Endothelial cell (in vitro differentiated cells): Measurements from ENCODE around the gene VIPR2. TPM values are rescaled to one million over a fixed set of nuclear protein-coding genes. Genes with fewer than 3 reads are reported as not detected.

Source experiments
- DNase-seq: peaks from one replicate; pipeline ENCODE4 v3.0.0; 2021; ENCODE audit warnings: low spot score
- H3K27ac Mint-ChIP-seq: one replicate; pipeline ENCODE4 v1.8.0; 2021; ENCODE audit warnings: mixed read lengths, inconsistent platforms; ENCODE audit not compliant: unreplicated experiment
- H3K27me3 Mint-ChIP-seq: one replicate; pipeline ENCODE4 v1.8.0; 2021; ENCODE audit warnings: mild to moderate bottlenecking, moderate library complexity, mixed read lengths, inconsistent platforms; ENCODE audit not compliant: unreplicated experiment
- H3K36me3 Mint-ChIP-seq: one replicate; pipeline ENCODE4 v1.8.0; 2021; ENCODE audit warnings: mild to moderate bottlenecking, low read depth, mixed read lengths, inconsistent platforms; ENCODE audit not compliant: unreplicated experiment
- H3K4me1 Mint-ChIP-seq: one replicate; pipeline ENCODE4 v1.8.0; 2021; ENCODE audit warnings: mild to moderate bottlenecking, mixed read lengths, inconsistent platforms; ENCODE audit not compliant: unreplicated experiment
- H3K4me3 Mint-ChIP-seq: one replicate; pipeline ENCODE4 v1.8.0; 2021; ENCODE audit warnings: mild to moderate bottlenecking, mixed read lengths, inconsistent platforms; ENCODE audit not compliant: unreplicated experiment
- H3K9me3 Mint-ChIP-seq: one replicate; pipeline ENCODE4 v1.8.0; 2021; ENCODE audit warnings: mixed read lengths, inconsistent platforms; ENCODE audit not compliant: unreplicated experiment
- total RNA-seq: library from RNA; stranded (reverse); fragmentation: NEBNext Ultra II Directional; extraction: Animal tissue kit (Norgen Biotek cat#: 25700); gene quantifications from one replicate; pipeline ENCODE4 v1.2.1, GENCODE V29; 2021; ENCODE audit not compliant: unreplicated experiment
- TF ChIP-seq, protein P1 (sequence below): fragments of 200-600 bp; sonication (generic); IDR thresholded peaks from one replicate; pipeline ENCODE4 v1.5.0; 2021; ENCODE audit warnings: antibody characterized with exemption; ENCODE audit not compliant: unreplicated experiment

The VIPR2 gene
- total RNA-seq, 1 donor from 2014 or later, result 2.4 TPM

DNA sequence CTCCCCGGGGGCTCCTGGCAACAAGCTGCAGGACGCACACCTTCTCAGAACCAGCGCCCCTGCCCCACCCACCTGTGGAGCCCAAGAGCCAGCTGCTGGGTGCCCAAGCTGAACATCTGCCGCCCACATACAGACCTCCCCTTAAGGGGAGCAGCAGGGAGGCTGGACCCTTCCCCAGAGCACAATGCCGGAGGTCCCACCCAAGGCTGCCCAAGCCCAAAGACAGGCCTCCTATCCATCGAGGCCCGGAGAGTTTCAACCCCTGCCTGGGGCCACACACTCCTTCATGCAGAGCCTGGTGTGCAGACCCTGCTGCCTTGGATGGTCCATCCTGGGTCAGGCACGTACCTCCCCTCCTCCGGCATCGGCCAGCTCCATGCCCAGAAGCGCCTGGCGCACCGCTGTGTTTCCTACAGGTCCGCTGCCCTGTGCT is 48.7 kb downstream of the VIPR2 start:
- Mint-ChIP-seq H3K27me3 (peaks cover 11% of the 10 kb centered on the region), H3K9me3 (no peaks in the 10 kb centered on the region), H3K27ac (no peak overlapping the region), H3K4me1 (no peaks in the 10 kb centered on the region), H3K4me3 (no peak overlapping the region), H3K36me3 (peaks cover 2% of the 10 kb centered on the region)
- DNase-seq, result no peak
- TF ChIP-seq, protein P1, sequence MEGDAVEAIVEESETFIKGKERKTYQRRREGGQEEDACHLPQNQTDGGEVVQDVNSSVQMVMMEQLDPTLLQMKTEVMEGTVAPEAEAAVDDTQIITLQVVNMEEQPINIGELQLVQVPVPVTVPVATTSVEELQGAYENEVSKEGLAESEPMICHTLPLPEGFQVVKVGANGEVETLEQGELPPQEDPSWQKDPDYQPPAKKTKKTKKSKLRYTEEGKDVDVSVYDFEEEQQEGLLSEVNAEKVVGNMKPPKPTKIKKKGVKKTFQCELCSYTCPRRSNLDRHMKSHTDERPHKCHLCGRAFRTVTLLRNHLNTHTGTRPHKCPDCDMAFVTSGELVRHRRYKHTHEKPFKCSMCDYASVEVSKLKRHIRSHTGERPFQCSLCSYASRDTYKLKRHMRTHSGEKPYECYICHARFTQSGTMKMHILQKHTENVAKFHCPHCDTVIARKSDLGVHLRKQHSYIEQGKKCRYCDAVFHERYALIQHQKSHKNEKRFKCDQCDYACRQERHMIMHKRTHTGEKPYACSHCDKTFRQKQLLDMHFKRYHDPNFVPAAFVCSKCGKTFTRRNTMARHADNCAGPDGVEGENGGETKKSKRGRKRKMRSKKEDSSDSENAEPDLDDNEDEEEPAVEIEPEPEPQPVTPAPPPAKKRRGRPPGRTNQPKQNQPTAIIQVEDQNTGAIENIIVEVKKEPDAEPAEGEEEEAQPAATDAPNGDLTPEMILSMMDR, result no peak

DNA sequence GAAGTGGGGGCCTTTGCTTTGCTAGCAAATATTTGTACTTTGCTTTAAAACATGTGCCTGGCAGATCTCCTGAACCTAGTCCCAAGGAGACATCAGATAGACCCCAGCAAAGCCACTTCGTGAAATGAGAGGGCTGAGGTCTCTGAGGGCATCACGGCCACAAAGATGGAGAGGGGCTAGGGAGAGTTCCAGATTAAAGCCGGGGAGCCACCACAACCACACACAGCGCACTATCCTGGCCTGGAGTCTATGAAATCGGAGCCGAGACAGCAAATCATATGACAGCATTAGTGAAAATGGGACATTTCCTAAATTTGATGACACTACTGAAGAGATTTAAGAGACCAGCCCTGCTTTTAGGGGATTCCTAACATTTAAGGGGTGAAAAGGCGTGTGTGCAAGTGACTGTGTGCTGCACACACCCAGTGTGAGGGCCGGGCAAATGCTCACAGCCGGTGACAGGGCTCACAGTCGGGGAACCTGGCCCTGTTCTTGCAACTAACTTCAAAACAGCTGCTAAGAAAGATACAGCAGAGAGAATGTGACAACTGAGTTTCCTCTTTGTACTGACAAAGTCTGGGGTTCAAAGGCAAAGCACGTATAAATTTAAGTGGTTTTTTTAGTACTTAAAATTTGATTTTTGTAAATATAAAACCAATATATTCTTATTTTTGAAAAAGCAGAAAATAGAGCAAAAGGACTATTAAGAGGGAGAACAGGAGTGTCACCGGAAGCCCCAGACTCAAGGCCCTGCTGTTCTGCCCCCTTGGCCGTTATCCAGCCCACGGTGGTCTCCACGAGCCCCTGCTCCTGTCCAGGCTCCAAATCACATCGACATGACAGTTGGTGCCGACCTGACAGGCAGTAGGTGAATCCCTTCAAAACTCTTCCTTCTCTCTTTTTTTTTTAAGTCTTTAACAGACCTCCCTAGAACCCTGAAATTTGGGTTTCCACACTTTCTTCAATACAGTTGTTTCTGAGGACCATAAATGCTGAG is 49.5 kb downstream of the VIPR2 start:
- H3K4me3 Mint-ChIP-seq, result no peak overlapping the region
- TF ChIP-seq, protein P1, result no peak
- H3K27ac Mint-ChIP-seq, result no peak overlapping the region
- no peaks in the 10 kb centered on the region for H3K4me1 Mint-ChIP-seq
- no peaks in the 10 kb centered on the region for H3K9me3 Mint-ChIP-seq
- no peaks in the 10 kb centered on the region for H3K36me3 Mint-ChIP-seq
- DNase-seq, result no peak
- peaks cover 11% of the 10 kb centered on the region for H3K27me3 Mint-ChIP-seq

DNA sequence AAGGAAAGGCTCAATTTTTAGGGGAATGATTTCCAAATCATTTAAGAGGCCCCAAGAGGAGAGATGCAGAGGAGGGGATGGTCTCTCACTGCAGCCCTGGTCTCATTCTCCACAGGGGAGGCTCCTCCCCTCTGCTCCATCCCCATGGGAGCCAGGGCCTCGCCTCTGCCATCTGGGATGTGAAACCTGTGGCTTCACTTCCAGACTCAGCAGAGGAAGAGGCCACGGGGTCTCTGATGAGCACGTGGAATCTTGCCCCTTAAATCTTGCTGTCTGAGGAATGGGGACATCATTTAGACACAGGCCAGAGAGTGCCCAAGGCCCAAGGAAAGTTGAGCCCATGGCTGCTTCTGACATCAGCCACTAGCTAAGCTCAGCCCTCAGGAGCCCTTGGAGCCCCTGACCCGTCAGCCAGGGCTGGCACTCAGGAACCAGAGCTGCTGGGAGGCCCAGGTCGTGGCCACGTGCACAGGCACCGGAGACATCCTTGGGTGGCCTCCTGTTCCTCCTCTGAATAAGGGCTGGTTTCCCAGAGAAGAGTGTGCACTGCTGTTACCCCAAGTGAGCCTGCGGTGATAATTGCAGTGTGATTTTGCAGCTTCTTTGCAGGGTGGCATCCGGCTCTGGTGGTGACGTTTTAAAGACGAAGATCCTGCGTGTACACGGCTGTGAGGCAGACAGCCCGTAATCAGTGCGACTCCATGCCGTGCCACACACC is 50.5 kb downstream of the VIPR2 start:
- TF ChIP-seq, protein P1, result no peak
- no peak for DNase-seq
- Mint-ChIP-seq H3K27ac (no peak overlapping the region), H3K36me3 (no peaks in the 10 kb centered on the region), H3K4me1 (no peaks in the 10 kb centered on the region), H3K4me3 (no peak overlapping the region), H3K27me3 (peaks cover 10% of the 10 kb centered on the region), H3K9me3 (no peaks in the 10 kb centered on the region)

DNA sequence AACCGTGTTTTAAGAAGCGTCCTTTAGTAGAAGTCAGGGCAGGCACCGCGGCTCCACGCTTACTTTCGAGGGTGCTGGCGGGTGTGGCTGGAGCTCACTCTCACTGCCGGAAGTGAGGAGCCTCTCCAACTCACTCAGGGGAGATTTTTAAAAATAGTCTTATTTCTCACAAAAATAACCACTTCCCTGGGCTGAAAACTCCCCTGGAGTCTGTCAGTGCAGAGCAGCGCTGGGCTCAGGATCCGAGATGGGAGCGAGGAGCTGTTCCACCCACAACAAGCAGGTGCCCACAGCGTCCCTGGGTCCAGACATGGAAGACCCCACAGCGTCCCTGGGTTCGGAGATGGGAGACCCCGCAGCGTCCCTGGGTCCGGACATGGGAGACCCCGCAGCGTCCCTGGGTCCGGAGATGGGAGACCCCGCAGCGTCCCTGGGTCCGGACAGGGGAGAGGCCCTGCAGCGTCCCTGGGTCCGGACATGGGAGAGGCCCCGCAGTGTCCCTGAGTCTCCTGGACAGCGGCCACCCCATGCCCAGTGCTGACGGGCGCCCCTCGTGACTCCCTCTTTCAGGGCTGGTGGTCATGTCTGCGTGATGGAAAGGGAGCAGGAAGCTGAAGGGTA is 51.2 kb downstream of the VIPR2 start:
- Mint-ChIP-seq H3K4me1 (no peaks in the 10 kb centered on the region), H3K9me3 (no peaks in the 10 kb centered on the region), H3K27me3 (peaks cover 10% of the 10 kb centered on the region), H3K4me3 (no peak overlapping the region), H3K36me3 (no peaks in the 10 kb centered on the region), H3K27ac (no peak overlapping the region)
- TF ChIP-seq, protein P1, result no peak
- DNase-seq, result no peak
